A549 (cell line): ENCODE measurements around the gene CSNK2A1. TPM values are rescaled to one million over a fixed set of nuclear protein-coding genes. Genes with fewer than 3 reads are reported as not detected.

Experiments used
- ATAC-seq, 2 experiments: fragments of 200-7000 bp in 1 of 2; fragments of >200 bp in 1 of 2; cut with Nextera tagmentation in 1 of 2; cut with Tn5 transposase in 1 of 2; 3 replicates each; pipeline versions ENCODE4 v1.8.0 to v1.9.1; 2018 to 2020; ENCODE audit warnings: mild to moderate bottlenecking in 1 of 2, moderate library complexity in 1 of 2
- CTCF ChIA-PET: fragments of 300-600 bp; sonication (Branson Sonifier 250); formaldehyde crosslinking; extraction: SDS; loops from one replicate; lab custom pipeline; 2021; ENCODE audit warnings: antibody characterized with exemption, inconsistent platforms; lab: Yijun Ruan, JAX
- POLR2A ChIA-PET: fragments of 350-600 bp; formaldehyde crosslinking; extraction: SDS; loops from one replicate; lab custom pipeline; 2021; ENCODE audit warnings: antibody characterized with exemption, inconsistent platforms; lab: Yijun Ruan, JAX
- DNase-seq, 2 experiments: peaks; one replicate each; pipeline versions ENCODE4 v3.0.0 to v3.0.0-alpha.2; 2011 to 2016; ENCODE audit warnings: low read depth in 1 of 2, low spot score in 1 of 2
- FAIRE-seq: peaks from 2 replicates; lab custom pipeline; 2011; peaks lifted over from hg19 to GRCh38; lab: Jason Lieb, UNC
- H3K27ac ChIP-seq, 2 experiments: fragments of >200 bp; sonication (Bioruptor Twin); formaldehyde crosslinking; 3 replicates each; pipeline ENCODE4 v1.5.1; 2016 to 2017
- H3K4me1 ChIP-seq: fragments of >200 bp; sonication (Bioruptor Twin); formaldehyde crosslinking; 3 replicates; pipeline ENCODE4 v1.6.1; 2016
- H3K4me2 ChIP-seq: fragments of >200 bp; sonication (Bioruptor Twin); formaldehyde crosslinking; 3 replicates; pipeline ENCODE4 v1.6.1; 2016
- H3K4me3 ChIP-seq: fragments of >200 bp; sonication (Bioruptor Twin); formaldehyde crosslinking; 3 replicates; pipeline ENCODE4 v1.5.1; 2016
- H3K9me3 ChIP-seq: fragments of >200 bp; sonication (Bioruptor Twin); formaldehyde crosslinking; 3 replicates; pipeline ENCODE4 v1.6.1; 2016
- ATOH8 ChIP-seq: fragments of 250-450 bp; sonication (Bioruptor Pico); IDR thresholded peaks from 2 replicates; pipeline ENCODE4 v1.5.0; 2020; ENCODE audit warnings: low read depth, mild to moderate bottlenecking, moderate library complexity
- BCL3 ChIP-seq: fragments of >200 bp; sonication (Bioruptor Twin); formaldehyde crosslinking; IDR thresholded peaks from 3 replicates; pipeline ENCODE4 v1.6.1; 2016
- BHLHE40 ChIP-seq: IDR thresholded peaks from 2 replicates; pipeline ENCODE4 v1.6.1; 2012; ENCODE audit warnings: low read depth, low read length, inconsistent platforms
- CBX8 ChIP-seq: fragments of 200-600 bp; sonication (generic); IDR thresholded peaks from 2 replicates; pipeline ENCODE4 v1.6.1; 2016
- CTCF ChIP-seq: fragments of >200 bp; sonication (Bioruptor Twin); formaldehyde crosslinking; IDR thresholded peaks from 3 replicates; pipeline ENCODE4 v1.5.1; 2016
- EHF ChIP-seq: fragments of 250-450 bp; sonication (Bioruptor Pico); IDR thresholded peaks from 2 replicates; pipeline ENCODE4 v1.5.0; 2020; ENCODE audit warnings: mild to moderate bottlenecking
- EHMT2 ChIP-seq: fragments of 200-600 bp; sonication (generic); IDR thresholded peaks from 2 replicates; pipeline ENCODE4 v1.6.1; 2016; ENCODE audit warnings: antibody characterized with exemption, low read depth, mild to moderate bottlenecking, moderate library complexity
- FOSL2 ChIP-seq, 2 experiments: fragments of 450-650 bp in 1 of 2; fragments of >200 bp in 1 of 2; sonication (Bioruptor Twin) in 1 of 2; formaldehyde crosslinking; IDR thresholded peaks; 2 replicates each; pipeline versions ENCODE4 v1.5.0 to v1.6.1; 2016 to 2020; ENCODE audit warnings: mild to moderate bottlenecking in 1 of 2, moderate library complexity in 1 of 2
- GATA3 ChIP-seq: IDR thresholded peaks from 2 replicates; pipeline ENCODE4 v1.6.1; 2012; ENCODE audit warnings: borderline replicate concordance
- HDAC2 ChIP-seq: fragments of 200-600 bp; sonication (generic); IDR thresholded peaks from 2 replicates; pipeline ENCODE4 v1.6.1; 2016
- HMGXB4 ChIP-seq: fragments of 250-450 bp; sonication (Bioruptor Pico); IDR thresholded peaks from 2 replicates; pipeline ENCODE4 v1.5.0; 2021; ENCODE audit warnings: mild to moderate bottlenecking, moderate library complexity, borderline replicate concordance
- HOXA7 ChIP-seq: fragments of 250-450 bp; sonication (Bioruptor Pico); IDR thresholded peaks from 2 replicates; pipeline ENCODE4 v1.5.0; 2020; ENCODE audit warnings: mild to moderate bottlenecking, moderate library complexity
- HOXB13 ChIP-seq: fragments of 250-450 bp; sonication (Bioruptor Pico); IDR thresholded peaks from 2 replicates; pipeline ENCODE4 v1.5.0; 2020; ENCODE audit warnings: low read depth, mild to moderate bottlenecking, moderate library complexity
- HOXB5 ChIP-seq: fragments of 250-450 bp; sonication (Bioruptor Pico); IDR thresholded peaks from 2 replicates; pipeline ENCODE4 v1.5.0; 2020; ENCODE audit warnings: mild to moderate bottlenecking, moderate library complexity
- JUNB ChIP-seq: fragments of >200 bp; sonication (Bioruptor Twin); formaldehyde crosslinking; IDR thresholded peaks from 2 replicates; pipeline ENCODE4 v1.6.1; 2016
- MAZ ChIP-seq: fragments of 150-350 bp; IDR thresholded peaks from 2 replicates; pipeline ENCODE4 v1.6.1; 2014; ENCODE audit warnings: antibody characterized with exemption, low read depth, low read length, borderline replicate concordance
- MYC ChIP-seq: IDR thresholded peaks from 2 replicates; pipeline ENCODE4 v1.6.1; 2012; ENCODE audit warnings: mild to moderate bottlenecking, inconsistent platforms, low read length, improper control_type of control experiment, borderline replicate concordance
- NFE2L2 ChIP-seq: fragments of 150-350 bp; conservative IDR thresholded peaks from 2 replicates; pipeline ENCODE4 v1.6.1; 2014; ENCODE audit warnings: low read length
- NR3C1 ChIP-seq: fragments of >200 bp; sonication (Bioruptor Twin); formaldehyde crosslinking; IDR thresholded peaks from 3 replicates; pipeline ENCODE4 v1.6.1; 2017
- PHF8 ChIP-seq: fragments of 200-600 bp; sonication (generic); IDR thresholded peaks from 2 replicates; pipeline ENCODE4 v1.6.1; 2016; ENCODE audit warnings: low read depth, mild to moderate bottlenecking, antibody characterized with exemption, moderate library complexity, borderline replicate concordance
- POLR2A ChIP-seq: IDR thresholded peaks from 2 replicates; pipeline ENCODE4 v1.6.1; 2012; ENCODE audit warnings: mild to moderate bottlenecking, low read length
- POLR2AphosphoS2 ChIP-seq: conservative IDR thresholded peaks from 2 replicates; pipeline ENCODE4 v1.6.1; 2012; ENCODE audit warnings: low read length, improper control_type of control experiment, inconsistent platforms
- RAD21 ChIP-seq, 2 experiments: fragments of >200 bp in 1 of 2; sonication (Bioruptor Twin) in 1 of 2; formaldehyde crosslinking in 1 of 2; IDR thresholded peaks in 1 of 2; conservative IDR thresholded peaks in 1 of 2; 2 replicates in 1 of 2; 3 replicates in 1 of 2; pipeline ENCODE4 v1.6.1; 2012 to 2018; ENCODE audit warnings: inconsistent platforms in 1 of 2
- RCOR1 ChIP-seq: fragments of 150-350 bp; IDR thresholded peaks from 2 replicates; pipeline ENCODE4 v1.6.1; 2014; ENCODE audit warnings: antibody characterized with exemption, low read length, low read depth
- RFX5 ChIP-seq: fragments of 450-650 bp; IDR thresholded peaks from 2 replicates; pipeline ENCODE4 v1.7.1; 2014; ENCODE audit warnings: antibody characterized with exemption, mild to moderate bottlenecking, moderate library complexity
- RNF2 ChIP-seq: fragments of 200-600 bp; sonication (generic); IDR thresholded peaks from 2 replicates; pipeline ENCODE4 v1.6.1; 2016; ENCODE audit warnings: low read depth, mild to moderate bottlenecking, antibody characterized with exemption, moderate library complexity, borderline replicate concordance
- SMC3 ChIP-seq: fragments of >200 bp; sonication (Bioruptor Twin); formaldehyde crosslinking; IDR thresholded peaks from 3 replicates; pipeline ENCODE4 v1.6.1; 2018; ENCODE audit warnings: inconsistent platforms
- ZC3H11A ChIP-seq: fragments of 450-650 bp; IDR thresholded peaks from 2 replicates; pipeline ENCODE4 v1.6.1; 2014; ENCODE audit warnings: antibody characterized with exemption, mild to moderate bottlenecking
- ZNF302 ChIP-seq: fragments of 250-450 bp; sonication (Bioruptor Pico); IDR thresholded peaks from 2 replicates; pipeline ENCODE4 v1.9.0; 2021; ENCODE audit warnings: inconsistent platforms, mild to moderate bottlenecking, moderate library complexity
- ZSCAN20 ChIP-seq: fragments of 250-450 bp; sonication (Bioruptor Pico); IDR thresholded peaks from 2 replicates; pipeline ENCODE4 v1.8.0; 2022; ENCODE audit warnings: mild to moderate bottlenecking, moderate library complexity
- WGBS: methylation state at CpG from one replicate; pipeline ENCODE4 v1.1.6; 2017; ENCODE audit errors: missing lambda C conversion rate; 5-methylcytosine and 5-hydroxymethylcytosine counted together
- polyA plus RNA-seq, 4 experiments: library from polyadenylated mRNA; depleted of rRNA in 3 of 4; stranded (reverse); fragments of >200 nt; fragmentation: RNase III in 1 of 4; extraction: RNeasy Plus Mini Kit Qiagen cat#74134 plus additional on column Dnase treatment in 1 of 4; gene quantifications; 2 replicates in 3 of 4; 3 replicates in 1 of 4; pipeline ENCODE4 v1.2.3, GENCODE V29; 2011 to 2017

The CSNK2A1 gene
- polyA plus RNA-seq, 2 of the 4 experiments (the other 2 are of a cell fraction), result 157 to 306 TPM

GRCh38 chr20:562232-562897, 18.8 kb upstream of the CSNK2A1 start:
- peak; percentile 54 for FAIRE-seq
- no peak overlapping the region for H3K4me3 ChIP-seq
- TF ChIP-seq POLR2A (no peak), ZC3H11A (no peak), HOXB13 (no peak), POLR2AphosphoS2 (no peak), ZSCAN20 (CRISPR knock-in tag) (no peak), EHMT2 (no peak), BCL3 (no peak), SMC3 (no peak)
- TF ChIP-seq, all 56 proteins: peak for 0
- ChIA-PET CTCF (interaction anchor here (0.6 to 20.9 kb wide), 40 partner anchors 12 to 424 kb away, joined by 3 to 432 read pairs (median 5); partner anchors contain the start of genes CSNK2A1, SLC52A3 and SRXN1), POLR2A (no interaction called here)
- ATAC-seq (no peak), DNase-seq (no peak)
- 63% methylated on average over 5 of the region's 5 CpGs for WGBS
- Histone ChIP-seq H3K9me3 (no peaks in the 10 kb centered on the region), H3K4me2 (no peak overlapping the region), H3K4me1 (no peaks in the 10 kb centered on the region), H3K27ac (no peak overlapping the region)

- Histone ChIP-seq H3K4me2 (peak overlapping the region; percentile 15; the same call in 1 of the 3 replicates), H3K9me3 (no peaks in the 10 kb centered on the region), H3K4me1 (no peaks in the 10 kb centered on the region), H3K27ac (no peak overlapping the region), H3K4me3 (no peak overlapping the region)
- ATAC-seq, result peak; percentile 78 to 93
- CTCF ChIA-PET, result interaction anchor here (0.5 to 20.9 kb wide), 55 partner anchors 13 to 424 kb away, joined by 3 to 432 read pairs (median 4); partner anchors contain the start of genes CSNK2A1, SLC52A3 and SRXN1
- peak; percentile 99 for FAIRE-seq
- peak; percentile 80 to 87 for DNase-seq
- POLR2A ChIA-PET, result interaction anchor here (1.0 kb wide), 1 partner anchor 18 kb away, joined by 4 read pairs; the partner anchor contains the start of gene CSNK2A1
- TF ChIP-seq NR3C1 (no peak), EHF (no peak), MYC (no peak), HOXA7 (CRISPR knock-in tag) (no peak), JUNB (no peak), MAZ (0 out of 2 replicates have a peak, but pooled peaks have one; percentile 8), POLR2A (no peak), GATA3 (no peak), SMC3 (peak; percentile 98), RNF2 (no peak), HOXB5 (CRISPR knock-in tag) (no peak), RAD21 (conservative IDR thresholded peaks at IDR 0.05 in 1 of 2, IDR thresholded peaks at IDR 0.05 in 1 of 2) (peak; percentile 95 to 97), BHLHE40 (no peak), PHF8 (no peak), FOSL2 (IDR thresholded peaks at IDR 0.05) (no peak), FOSL2 (CRISPR knock-in tag; IDR thresholded peaks at IDR 0.05) (peak; percentile 2; the same call in 1 of the 2 replicates), RFX5 (no peak), NFE2L2 (no peak), RCOR1 (no peak), ZNF302 (no peak), ATOH8 (CRISPR knock-in tag) (no peak), HMGXB4 (CRISPR knock-in tag) (no peak), HDAC2 (no peak), CBX8 (no peak), CTCF (peak; percentile 98)
- 16% methylated on average over 12 of the region's 12 CpGs for WGBS
Measured at GRCh38 chr20:561437-562231, 18.0 kb upstream of the CSNK2A1 start.
